NCI-H2227 treated with DMSO at 0.1 percent for 48 hours (cell line): ENCODE measurements around the gene TLCD1.

Experiments used
- DNase-seq: peaks from one replicate; lab custom pipeline; 2025; lab: John Stamatoyannopoulos, UW

The TLCD1 gene, protein sequence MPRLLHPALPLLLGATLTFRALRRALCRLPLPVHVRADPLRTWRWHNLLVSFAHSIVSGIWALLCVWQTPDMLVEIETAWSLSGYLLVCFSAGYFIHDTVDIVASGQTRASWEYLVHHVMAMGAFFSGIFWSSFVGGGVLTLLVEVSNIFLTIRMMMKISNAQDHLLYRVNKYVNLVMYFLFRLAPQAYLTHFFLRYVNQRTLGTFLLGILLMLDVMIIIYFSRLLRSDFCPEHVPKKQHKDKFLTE

DNA sequence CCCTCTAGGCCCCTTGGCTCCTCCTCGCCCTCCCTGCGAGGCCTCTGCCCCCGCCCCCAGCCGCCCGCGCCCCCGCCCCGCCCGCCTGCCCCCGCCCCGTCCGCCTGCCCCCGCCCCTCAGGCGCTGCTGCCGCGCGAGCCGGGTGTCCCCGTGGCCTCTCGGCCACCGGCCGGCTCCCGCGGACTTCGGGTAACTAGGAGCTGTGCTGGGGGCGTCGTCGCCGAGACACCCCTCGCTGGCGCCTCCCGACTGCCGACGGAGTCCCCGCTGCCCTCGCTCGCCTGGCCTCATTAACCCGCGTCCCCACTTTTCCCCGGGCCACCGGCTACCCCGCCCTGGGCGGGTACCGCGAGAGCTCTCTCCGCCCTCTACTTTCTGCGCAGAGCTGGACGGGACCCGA, at the start of gene TLCD1:
TSS of gene TLCD1 (minus strand) at position 8 of the 401 bp plus-strand sequence. CDS start 136 bp downstream, outside the sequence.
- DNase-seq, result no peak

- DNase-seq, result no peak
Measured at GRCh38 chr17:28774206-28774605, 48.2 kb upstream of the TLCD1 start.

- no peak for DNase-seq
Measured at GRCh38 chr17:28773736-28774135, 47.7 kb upstream of the TLCD1 start.

GRCh38 chr17:28765038-28765437, 39.0 kb upstream of the TLCD1 start:
- DNase-seq, result no peak

DNA sequence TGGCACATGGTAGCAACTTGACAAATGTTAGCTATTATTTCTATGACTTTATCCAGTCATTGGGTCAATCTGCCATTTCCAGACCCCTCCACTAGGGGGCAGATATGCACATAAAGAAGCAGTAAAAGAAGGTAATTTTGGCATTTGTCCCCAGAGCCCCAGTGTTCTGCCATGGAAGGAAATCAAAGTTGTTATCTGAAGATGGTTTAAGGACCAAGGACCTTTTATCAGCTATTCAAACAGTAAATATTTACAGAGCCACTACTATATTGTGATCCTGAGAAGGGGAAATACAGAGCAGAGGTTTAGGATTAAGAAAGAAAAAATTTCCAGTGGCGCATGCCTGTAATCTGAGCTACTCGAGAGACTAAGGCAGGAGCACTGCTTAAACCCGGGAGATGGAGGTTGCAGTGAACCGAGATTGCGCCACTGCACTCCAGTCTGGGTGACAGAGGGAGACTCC, 37.8 kb upstream of the TLCD1 start:
- peak; percentile 16 for DNase-seq

- DNase-seq, result no peak
Measured at GRCh38 chr17:28763137-28763799, 37.2 kb upstream of the TLCD1 start.

GRCh38 chr17:28760601-28761562, 34.8 kb upstream of the TLCD1 start:
- DNase-seq, result peak; percentile 9

GRCh38 chr17:28759256-28759865, 33.3 kb upstream of the TLCD1 start:
- no peak for DNase-seq

DNA sequence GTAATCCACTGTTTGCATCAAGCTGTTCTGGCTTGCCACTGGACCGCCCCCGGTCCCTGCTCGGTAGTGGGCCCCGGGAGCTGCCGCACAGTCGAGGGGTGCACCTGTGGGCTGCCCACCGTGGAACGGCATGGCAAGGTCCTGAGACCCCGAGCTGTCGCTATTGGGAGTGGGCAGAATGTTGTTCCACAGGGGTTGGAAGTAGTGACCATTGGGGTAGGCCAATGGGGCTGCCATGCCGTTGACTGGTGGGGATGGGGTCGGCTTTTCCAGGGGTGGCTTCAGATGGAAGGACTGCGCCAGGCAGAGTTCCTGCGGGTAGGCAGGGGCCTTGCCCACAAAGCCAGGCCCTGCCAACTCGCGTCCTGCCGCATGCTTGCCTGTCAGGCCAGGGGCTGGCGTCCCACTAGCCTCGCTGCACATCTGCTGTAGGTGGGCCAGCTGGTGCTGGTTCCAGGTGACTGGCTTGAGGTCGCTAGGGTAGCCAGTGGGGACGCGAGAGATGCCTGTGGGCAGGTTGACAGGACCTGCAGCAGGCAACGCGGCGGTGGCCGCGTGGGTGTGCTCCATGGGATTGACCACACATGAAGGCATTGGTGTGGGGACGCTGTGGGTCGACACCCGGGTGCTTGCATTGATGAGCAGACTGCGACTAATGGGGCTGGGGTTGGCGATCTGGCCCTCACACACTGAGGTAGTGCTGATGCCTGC, 32.5 kb upstream of the TLCD1 start:
- no peak for DNase-seq

DNA sequence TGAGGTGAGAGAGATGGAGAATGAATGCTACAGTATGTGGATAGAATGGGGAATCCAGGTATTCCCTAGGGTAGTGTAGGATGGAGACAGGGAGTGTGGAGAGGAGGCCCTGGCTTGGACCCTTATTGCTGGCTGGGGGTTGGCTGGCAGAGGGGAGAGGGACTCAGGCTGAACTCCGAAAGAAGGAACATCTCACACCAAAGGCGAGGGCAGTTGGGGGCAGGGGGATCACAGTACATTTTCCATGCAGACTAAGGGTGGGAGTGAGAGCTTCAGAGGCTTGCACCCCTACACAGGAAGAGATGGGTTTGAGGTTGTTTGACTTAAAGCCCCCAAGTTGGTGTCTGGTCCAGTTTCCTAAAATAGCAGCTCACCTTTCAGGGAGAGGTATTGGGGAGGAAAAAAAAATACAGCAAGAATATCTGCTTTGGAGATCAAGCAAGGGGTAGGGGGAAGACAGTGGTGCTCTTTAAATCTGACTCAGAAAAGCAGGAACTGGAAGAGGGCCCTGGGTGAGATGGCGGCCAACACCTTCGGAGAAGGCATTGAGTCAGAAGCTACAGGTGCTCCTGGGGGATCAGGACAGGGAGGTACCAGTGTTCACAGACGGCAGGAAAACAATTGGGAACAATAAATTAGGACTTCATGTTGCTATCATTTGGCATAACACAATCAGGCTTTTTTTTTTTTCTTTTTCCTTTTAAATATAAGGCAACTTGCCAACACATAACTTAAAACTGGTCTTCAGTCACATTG, 30.2 kb upstream of the TLCD1 start:
- no peak for DNase-seq

DNA sequence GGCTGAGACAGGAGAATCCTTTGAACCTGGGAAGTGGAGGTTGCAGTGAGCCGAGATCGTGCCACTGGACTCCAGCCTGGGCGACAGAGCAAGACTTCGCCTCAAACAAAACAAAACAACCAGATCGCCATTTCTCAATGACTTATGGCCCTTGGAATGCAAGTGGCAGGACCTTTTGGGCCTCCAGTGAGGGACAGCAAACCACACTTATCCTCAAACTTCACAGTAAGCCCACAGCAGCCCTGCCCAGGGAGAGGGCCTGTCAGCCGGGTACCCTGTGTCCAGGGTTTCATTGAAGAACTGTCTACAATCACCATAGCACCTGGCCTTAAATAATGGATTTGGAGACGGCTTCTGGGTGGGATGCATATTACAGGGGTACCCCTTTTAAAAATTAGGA, 29.5 kb upstream of the TLCD1 start:
- no peak for DNase-seq

- no peak for DNase-seq
Measured at GRCh38 chr17:28751600-28752366, 25.8 kb upstream of the TLCD1 start.

DNA sequence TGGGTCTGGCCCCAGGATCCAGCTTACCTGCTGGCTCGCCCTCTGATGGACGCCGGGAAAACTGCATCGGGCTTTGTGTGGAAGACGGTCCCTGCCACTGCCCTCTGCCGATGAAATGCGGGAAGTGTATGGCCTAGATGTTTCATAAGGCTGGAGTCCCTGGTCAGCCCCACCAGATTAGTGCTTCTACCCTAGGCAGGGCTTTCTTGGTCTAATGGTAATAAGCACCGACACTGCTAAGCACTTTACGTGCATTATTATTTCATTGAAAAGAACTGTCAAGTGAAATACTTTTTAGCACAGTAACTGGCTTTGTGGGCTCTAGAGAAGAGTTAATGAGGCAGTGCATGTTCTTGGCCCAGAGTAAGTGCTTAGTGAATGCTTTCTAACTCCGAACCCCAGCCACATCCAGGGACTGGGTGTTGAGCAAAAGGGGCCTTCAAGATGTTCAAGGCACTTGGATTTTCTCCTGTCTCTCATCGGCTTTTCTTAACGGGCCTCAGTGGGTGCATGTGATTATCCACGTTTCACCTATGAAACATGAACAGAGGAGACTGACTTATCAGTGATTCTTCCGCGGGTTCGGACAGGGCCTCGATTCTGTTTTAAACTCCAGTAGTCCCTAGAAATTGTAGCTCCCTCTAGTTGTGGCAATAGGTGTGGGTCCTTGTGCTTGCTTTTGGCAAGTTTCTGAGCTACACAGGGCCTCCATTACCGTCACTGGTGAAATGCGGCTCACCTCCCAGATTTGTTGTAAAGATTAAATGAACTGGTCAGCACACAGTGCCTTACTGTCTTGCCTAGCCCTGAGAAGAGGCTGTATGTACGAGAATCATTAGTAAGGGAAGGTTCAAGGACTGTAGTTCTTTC, 24.4 kb upstream of the TLCD1 start:
- DNase-seq, result peak; percentile 79

GRCh38 chr17:28749516-28750177, 23.6 kb upstream of the TLCD1 start:
- DNase-seq, result no peak

DNA sequence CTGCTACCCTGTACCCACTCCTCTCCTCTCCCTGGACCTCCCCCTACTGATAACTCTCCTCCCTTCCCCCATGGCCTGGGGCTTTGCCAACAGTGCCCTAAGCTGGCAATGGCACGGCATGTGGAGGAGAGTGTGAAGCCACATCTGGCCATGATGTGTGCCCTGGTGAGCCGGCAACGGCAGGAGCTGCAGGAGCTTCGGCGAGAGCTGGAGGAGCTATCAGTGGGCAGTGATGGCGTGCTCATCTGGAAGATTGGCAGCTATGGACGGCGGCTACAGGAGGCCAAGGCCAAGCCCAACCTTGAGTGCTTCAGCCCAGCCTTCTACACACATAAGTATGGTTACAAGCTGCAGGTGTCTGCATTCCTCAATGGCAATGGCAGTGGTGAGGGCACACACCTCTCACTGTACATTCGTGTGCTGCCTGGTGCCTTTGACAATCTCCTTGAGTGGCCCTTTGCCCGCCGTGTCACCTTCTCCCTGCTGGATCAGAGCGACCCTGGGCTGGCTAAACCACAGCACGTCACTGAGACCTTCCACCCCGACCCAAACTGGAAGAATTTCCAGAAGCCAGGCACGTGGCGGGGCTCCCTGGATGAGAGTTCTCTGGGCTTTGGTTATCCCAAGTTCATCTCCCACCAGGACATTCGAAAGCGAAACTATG, 23.0 kb upstream of the TLCD1 start:
- DNase-seq, result no peak

- DNase-seq, result no peak
Measured at GRCh38 chr17:28747801-28748750, 22.0 kb upstream of the TLCD1 start.
